Muscle layer of colon (tissue), 2 donors: ENCODE results near the gene PSEN2.
"Not testable (repeated sequence)": the region's sequence is repeated elsewhere in the genome, so short reads cannot be mapped to it uniquely, and the experiment has no call there.

ENCODE experiments used
- H3K27ac ChIP-seq: one replicate; pipeline ENCODE4 v1.7.0; 2013; ENCODE audit warnings: low read depth, mild to moderate bottlenecking, low read length, moderate library complexity
- H3K27me3 ChIP-seq, 2 donors: one replicate each; pipeline ENCODE4 v1.7.0; 2013; ENCODE audit warnings: low read length in 2 of 2, mild to moderate bottlenecking in 2 of 2; ENCODE audit not compliant: insufficient read depth in 2 of 2, control insufficient read depth in 1 of 2
- H3K36me3 ChIP-seq: one replicate; pipeline ENCODE4 v1.7.0; 2013; ENCODE audit warnings: mild to moderate bottlenecking, low read length; ENCODE audit not compliant: insufficient read depth
- H3K4me1 ChIP-seq: one replicate; pipeline ENCODE4 v1.7.0; 2013; ENCODE audit warnings: mild to moderate bottlenecking, low read length; ENCODE audit not compliant: insufficient read depth
- H3K4me3 ChIP-seq, 2 donors: one replicate each; pipeline ENCODE4 v1.7.0; 2013; ENCODE audit warnings: low read length in 2 of 2, low read depth in 1 of 2, mild to moderate bottlenecking in 1 of 2, moderate library complexity in 1 of 2
- H3K9ac ChIP-seq: one replicate; pipeline ENCODE4 v1.7.0; 2013; ENCODE audit warnings: low read length
- H3K9me3 ChIP-seq: one replicate; pipeline ENCODE4 v1.7.0; 2013; ENCODE audit warnings: mild to moderate bottlenecking, low read length
- donor health status: abdominal sarcoma.
- donor health status: Adenocarcinoma of cecum.

The PSEN2 gene

GRCh38 chr1:226831953-226832352 lies 38.5 kb upstream of the PSEN2 start:
- Histone ChIP-seq H3K4me3 (no peak overlapping the region), H3K9ac (no peak overlapping the region), H3K27me3 (no peaks in the 10 kb centered on the region), H3K9me3 (no peaks in the 10 kb centered on the region), H3K27ac (no peak overlapping the region), H3K36me3 (no peaks in the 10 kb centered on the region), H3K4me1 (peaks cover 11% of the 10 kb centered on the region)

GRCh38 chr1:226832613-226833012 lies 37.8 kb upstream of the PSEN2 start:
- no peaks in the 10 kb centered on the region for H3K27me3 ChIP-seq
- H3K36me3 ChIP-seq, result no peaks in the 10 kb centered on the region
- H3K4me1 ChIP-seq, result peaks cover 4% of the 10 kb centered on the region
- H3K27ac ChIP-seq, result no peak overlapping the region
- no peak overlapping the region for H3K4me3 ChIP-seq
- H3K9ac ChIP-seq, result no peak overlapping the region
- H3K9me3 ChIP-seq, result no peaks in the 10 kb centered on the region

GRCh38 chr1:226834179-226834578 lies 36.2 kb upstream of the PSEN2 start:
- not testable (repeated sequence) for H3K4me1 ChIP-seq, H3K27me3 ChIP-seq, H3K9me3 ChIP-seq, H3K36me3 ChIP-seq, H3K27ac ChIP-seq, H3K4me3 ChIP-seq, H3K9ac ChIP-seq

- H3K4me1 ChIP-seq, H3K36me3 ChIP-seq, H3K27ac ChIP-seq, H3K27me3 ChIP-seq, H3K9me3 ChIP-seq, H3K4me3 ChIP-seq, H3K9ac ChIP-seq: not testable (repeated sequence)
These were observed 35.0 kb upstream of the PSEN2 start for GRCh38 chr1:226835396-226835795.

- not testable (repeated sequence) for H3K36me3 ChIP-seq, H3K4me1 ChIP-seq, H3K9ac ChIP-seq, H3K27me3 ChIP-seq, H3K27ac ChIP-seq, H3K9me3 ChIP-seq, H3K4me3 ChIP-seq
These were observed 32.5 kb upstream of the PSEN2 start for GRCh38 chr1:226837966-226838365.

- Histone ChIP-seq H3K36me3 (no peaks in the 10 kb centered on the region), H3K27ac (no peak overlapping the region), H3K4me3 (no peak overlapping the region), H3K9ac (no peak overlapping the region), H3K27me3 (no peaks in the 10 kb centered on the region), H3K9me3 (no peaks in the 10 kb centered on the region), H3K4me1 (no peaks in the 10 kb centered on the region)
These were observed 32.0 kb upstream of the PSEN2 start for GRCh38 chr1:226838456-226838855.

- no peak overlapping the region for H3K27ac ChIP-seq
- H3K36me3 ChIP-seq, result no peaks in the 10 kb centered on the region
- H3K27me3 ChIP-seq, result no peaks in the 10 kb centered on the region
- H3K4me1 ChIP-seq, result no peaks in the 10 kb centered on the region
- no peak overlapping the region for H3K4me3 ChIP-seq
- no peaks in the 10 kb centered on the region for H3K9me3 ChIP-seq
- no peak overlapping the region for H3K9ac ChIP-seq
These were observed 24.8 kb upstream of the PSEN2 start for GRCh38 chr1:226845624-226846023.

- Histone ChIP-seq H3K27ac (no peak overlapping the region), H3K36me3 (no peaks in the 10 kb centered on the region), H3K27me3 (no peaks in the 10 kb centered on the region), H3K9ac (no peak overlapping the region), H3K9me3 (no peaks in the 10 kb centered on the region), H3K4me3 (no peak overlapping the region), H3K4me1 (no peaks in the 10 kb centered on the region)
These were observed 23.6 kb upstream of the PSEN2 start for GRCh38 chr1:226846786-226847185.

GRCh38 chr1:226854548-226854947 lies 15.9 kb upstream of the PSEN2 start:
- not testable (repeated sequence) for H3K4me3 ChIP-seq, H3K9me3 ChIP-seq, H3K9ac ChIP-seq, H3K27ac ChIP-seq, H3K27me3 ChIP-seq, H3K36me3 ChIP-seq, H3K4me1 ChIP-seq

- Histone ChIP-seq H3K9ac (no peak overlapping the region), H3K4me3 (no peak overlapping the region), H3K4me1 (peaks cover 9% of the 10 kb centered on the region), H3K9me3 (no peaks in the 10 kb centered on the region), H3K27ac (no peak overlapping the region), H3K27me3 (no peaks in the 10 kb centered on the region), H3K36me3 (no peaks in the 10 kb centered on the region)
These were observed 7.5 kb upstream of the PSEN2 start for GRCh38 chr1:226862890-226863289.

- Histone ChIP-seq H3K4me1 (peaks cover 9% of the 10 kb centered on the region), H3K4me3 (no peak overlapping the region), H3K27ac (no peak overlapping the region), H3K36me3 (no peaks in the 10 kb centered on the region), H3K27me3 (no peaks in the 10 kb centered on the region), H3K9ac (no peak overlapping the region), H3K9me3 (no peaks in the 10 kb centered on the region)
These were observed 7.0 kb upstream of the PSEN2 start for GRCh38 chr1:226863446-226863845.

GRCh38 chr1:226864311-226864710 lies 6.1 kb upstream of the PSEN2 start:
- Histone ChIP-seq H3K27me3 (no peaks in the 10 kb centered on the region), H3K4me3 (no peak overlapping the region), H3K4me1 (peaks cover 9% of the 10 kb centered on the region), H3K36me3 (no peaks in the 10 kb centered on the region), H3K27ac (no peak overlapping the region), H3K9me3 (no peaks in the 10 kb centered on the region), H3K9ac (no peak overlapping the region)
